Esophagus squamous epithelium (tissue), 4 donors: ENCODE results near the gene HSPA13.

Source experiments
- CTCF ChIP-seq, 6 experiments: fragments of 450-650 bp in 4 of 6; fragments of 200-600 bp in 2 of 6; sonication (generic) in 2 of 6; IDR thresholded peaks; one replicate each; pipeline ENCODE4 v1.5.1; 2016 to 2019; ENCODE audit warnings: antibody characterized with exemption in 6 of 6, mild to moderate bottlenecking in 4 of 6, moderate library complexity in 4 of 6
- POLR2A ChIP-seq, 4 donors: fragments of 450-650 bp; IDR thresholded peaks; one replicate each; pipeline ENCODE4 v1.6.1; 2017; ENCODE audit warnings: antibody characterized with exemption in 4 of 4, mild to moderate bottlenecking in 4 of 4, moderate library complexity in 3 of 4

- TF ChIP-seq CTCF (IDR thresholded peaks at IDR 0.05) (no peak), POLR2A (IDR thresholded peaks at IDR 0.05) (no peak)
Observed at GRCh38 chr21:14418920-14419319, 36.0 kb upstream of the HSPA13 start.
